GM18517 (cell line): ENCODE measurements around the gene NDUFS6.

Experiments
- ATAC-seq: cut with Tn5 transposase; IDR thresholded peaks from one replicate; pipeline ENCODE4 v1.9.1; 2021; ENCODE audit warnings: mild to moderate bottlenecking, moderate library complexity; ENCODE audit not compliant: unreplicated experiment

Gene NDUFS6

DNA sequence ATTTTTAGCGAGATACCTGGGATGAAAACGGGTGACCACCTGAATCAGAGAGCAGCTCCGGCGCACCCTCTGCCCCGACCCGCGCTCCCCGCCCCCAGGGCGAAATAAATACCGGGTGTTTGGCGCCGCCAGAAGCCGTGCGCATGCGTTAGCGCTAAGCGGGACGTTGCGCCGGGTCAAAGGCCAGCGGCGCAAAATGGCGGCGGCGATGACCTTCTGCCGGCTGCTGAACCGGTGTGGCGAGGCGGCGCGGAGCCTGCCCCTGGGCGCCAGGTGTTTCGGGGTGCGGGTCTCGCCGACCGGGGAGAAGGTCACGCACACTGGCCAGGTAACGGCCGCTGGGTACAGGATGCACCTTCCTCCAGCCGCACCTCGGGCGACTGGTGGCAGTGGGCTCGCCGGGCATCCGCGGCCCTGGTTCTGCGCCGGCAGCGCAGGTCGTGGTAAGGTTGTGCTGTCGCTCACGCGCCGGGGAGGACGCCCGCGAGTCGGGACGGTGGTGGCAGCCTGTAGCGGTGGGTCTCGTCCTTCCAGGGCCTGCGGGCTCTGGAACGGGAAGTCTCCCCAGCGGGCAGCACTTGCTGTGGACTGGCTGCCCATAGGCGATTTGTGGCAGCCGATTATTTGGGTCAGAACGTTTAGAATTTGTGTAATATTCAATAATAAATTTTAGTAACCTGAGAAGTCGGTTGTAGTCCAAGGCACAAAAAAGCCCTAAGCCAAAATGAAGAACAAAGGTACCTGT is at the start of gene NDUFS6:
Gene NDUFS6 (plus strand): TSS at position 186 of the 745 bp plus-strand sequence. CDS start 11 bp downstream, at position 197.
- peak; percentile 59 for ATAC-seq

DNA sequence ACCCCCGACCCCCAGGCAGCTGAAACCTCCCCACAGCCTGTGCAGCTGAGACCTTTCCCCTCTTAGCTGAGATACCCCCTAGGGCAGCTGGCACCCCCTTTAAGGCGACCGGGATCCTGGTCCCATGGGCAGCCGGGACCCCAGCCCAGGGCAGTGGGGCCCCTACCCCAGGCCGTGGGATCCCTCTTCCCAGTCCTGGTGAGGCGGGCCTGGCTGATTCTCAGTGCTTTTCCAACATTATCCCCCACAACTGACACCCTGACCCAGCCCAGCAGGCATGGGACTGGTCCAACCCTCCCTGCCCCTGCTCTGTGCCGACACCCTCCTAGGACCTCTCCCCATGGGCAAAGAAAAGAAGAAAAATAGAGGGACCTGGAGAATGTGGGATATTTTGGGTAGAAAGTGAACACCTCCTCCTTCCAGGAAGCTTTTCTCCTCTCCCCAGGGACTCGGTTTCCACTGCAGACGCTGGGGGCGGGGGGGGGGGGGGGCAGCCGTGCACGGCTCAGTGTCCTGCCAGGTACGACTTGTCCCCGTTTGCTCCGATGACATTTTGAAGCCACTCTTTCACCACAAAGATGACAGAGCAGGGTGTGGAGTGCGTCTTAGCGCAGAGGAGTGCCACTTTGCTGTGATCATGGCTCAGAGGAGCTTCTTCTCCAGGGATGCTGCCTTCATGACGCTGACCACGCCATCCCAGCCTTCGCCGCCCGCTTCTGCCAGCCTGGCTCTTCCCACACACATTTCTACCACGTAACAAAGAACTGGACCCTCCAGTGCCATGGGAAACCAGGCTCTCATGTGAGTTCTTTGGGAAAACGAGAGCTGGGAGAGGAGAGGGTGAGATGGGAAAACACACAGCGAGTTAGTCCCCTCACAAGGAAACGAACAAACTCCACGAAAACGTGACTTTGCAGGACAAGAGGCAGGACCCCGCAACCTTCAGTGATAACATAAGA is 49.1 kb upstream of the NDUFS6 start:
- no peak for ATAC-seq

GRCh38 chr5:1752881-1753280 is 48.3 kb upstream of the NDUFS6 start:
- no peak for ATAC-seq

DNA sequence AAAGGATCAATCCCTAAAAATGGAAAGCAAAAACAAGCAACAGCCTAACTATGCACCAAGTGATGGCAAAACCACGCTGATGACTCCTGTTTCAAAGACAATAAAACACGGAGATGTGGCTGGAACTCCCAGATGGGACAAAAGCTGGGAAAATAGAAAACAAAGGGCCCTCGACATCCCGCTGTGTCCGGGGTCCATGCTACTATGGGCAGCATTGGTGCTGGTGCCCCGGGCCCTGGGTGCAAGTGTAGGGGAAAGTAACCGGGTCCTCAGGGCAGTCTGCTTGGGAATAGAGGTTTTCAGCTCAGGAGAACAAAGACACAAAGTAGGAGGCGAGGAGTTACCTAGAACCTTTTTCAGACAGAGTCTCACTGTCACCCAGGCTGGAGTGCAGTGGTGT is 47.7 kb upstream of the NDUFS6 start:
- no peak for ATAC-seq

- no peak for ATAC-seq
These were observed 46.5 kb upstream of the NDUFS6 start for GRCh38 chr5:1754531-1755220.

DNA sequence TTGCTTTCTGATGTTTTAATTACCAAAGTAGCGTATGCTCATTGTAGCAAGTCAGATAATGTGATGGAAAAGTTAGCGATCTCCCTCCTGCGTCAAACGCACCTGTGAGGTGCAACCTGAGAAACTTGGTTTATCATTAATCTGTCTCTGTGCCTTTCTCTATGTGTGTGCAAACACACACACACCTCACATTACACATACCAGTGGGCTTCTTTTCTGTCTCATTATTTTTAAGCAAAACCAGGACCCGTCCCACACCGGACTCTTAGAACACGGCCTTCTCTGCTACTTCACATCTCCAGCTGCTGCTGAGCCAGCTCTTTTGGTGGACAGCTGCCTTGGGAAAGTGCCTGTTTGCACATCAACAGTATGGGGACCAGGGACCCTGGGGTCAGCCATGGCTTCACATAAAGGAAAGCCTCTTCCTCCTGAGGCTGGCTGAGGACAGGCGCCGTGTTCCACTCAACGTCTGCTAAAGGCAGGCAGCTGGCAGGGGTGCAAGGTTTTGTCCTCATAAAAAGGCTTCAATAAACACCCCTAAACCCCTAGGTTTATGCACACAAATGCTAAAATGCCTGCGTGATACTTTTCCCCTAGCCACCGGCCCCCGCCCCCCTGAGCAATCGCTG is 45.8 kb upstream of the NDUFS6 start:
- no peak for ATAC-seq

DNA sequence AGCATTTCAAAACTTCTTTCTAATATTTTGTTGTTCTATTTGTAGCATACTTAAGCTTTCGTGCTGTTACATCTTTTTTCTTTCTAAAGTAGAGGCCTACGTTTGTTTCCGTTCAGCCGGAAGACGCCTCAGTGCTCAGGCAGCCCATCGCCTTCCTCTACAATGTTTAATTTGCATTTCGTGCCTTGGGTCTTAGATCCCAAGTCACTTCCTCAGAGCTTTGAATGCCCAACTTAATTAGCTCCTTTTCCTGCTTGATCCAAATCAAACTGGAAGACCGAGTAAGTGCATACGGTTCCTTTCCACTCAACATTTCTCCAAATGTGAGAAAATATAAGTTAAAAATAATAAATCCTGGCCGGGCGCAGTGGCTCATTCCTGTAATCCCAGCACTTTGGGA is 44.7 kb upstream of the NDUFS6 start:
- no peak for ATAC-seq

DNA sequence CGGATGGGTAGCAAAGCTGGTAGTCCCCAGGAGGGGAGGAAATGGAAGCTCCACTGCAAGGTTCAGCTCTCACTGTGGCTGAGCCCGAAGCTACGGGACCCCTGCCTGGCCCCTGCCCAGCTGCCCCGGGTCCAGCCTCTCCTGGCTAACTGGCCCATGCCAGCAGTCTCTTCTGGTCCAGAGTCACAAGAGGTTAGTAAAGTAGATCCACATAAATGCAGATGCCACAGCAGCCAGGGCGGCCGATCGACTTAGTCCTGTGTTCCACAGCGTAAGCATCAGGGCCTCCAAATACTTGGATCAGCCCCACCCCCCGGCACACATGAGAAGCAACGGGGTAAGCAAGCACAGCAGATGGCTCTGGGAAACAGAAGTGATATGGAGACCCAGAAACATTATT is 43.7 kb upstream of the NDUFS6 start:
- ATAC-seq = no peak

DNA sequence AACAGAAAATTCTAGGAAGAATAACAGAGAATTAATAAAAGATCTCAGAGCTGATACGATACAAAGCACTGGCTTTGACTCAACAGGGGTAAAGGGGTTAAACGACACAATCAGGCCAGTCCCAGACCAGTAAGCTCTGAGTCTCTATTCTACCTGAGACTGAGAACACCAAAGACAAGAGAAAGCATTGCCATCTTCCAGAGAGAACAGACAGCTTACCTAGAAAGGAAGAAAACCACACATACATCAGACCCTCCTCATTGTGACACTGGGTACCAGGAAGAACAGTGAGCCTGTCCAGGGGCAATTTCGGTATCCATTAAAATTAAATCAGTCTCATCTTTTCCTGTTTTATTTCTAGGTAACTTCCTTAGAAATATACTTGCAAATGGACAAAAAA is 42.6 kb upstream of the NDUFS6 start:
- ATAC-seq = no peak

GRCh38 chr5:1759378-1759970 is 41.7 kb upstream of the NDUFS6 start:
- no peak for ATAC-seq

DNA sequence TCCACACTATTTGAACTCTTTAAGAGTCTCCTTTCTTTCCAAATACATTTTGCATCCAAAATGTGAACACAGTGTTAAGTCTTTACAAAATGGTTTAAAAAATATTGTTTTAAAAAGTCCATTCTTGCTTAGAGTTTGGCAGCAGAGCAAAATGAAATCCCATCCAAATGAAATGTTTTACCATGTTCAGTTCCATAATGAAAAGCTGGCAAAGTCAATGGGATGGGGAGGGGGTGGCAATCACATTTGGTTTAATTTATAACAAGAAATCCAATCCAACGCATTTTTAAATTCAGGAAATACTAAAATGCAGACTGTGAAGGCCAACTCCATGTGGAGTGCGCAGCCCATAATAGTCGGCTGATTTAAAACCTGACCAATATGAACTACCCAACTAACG is 41.0 kb upstream of the NDUFS6 start:
- no peak for ATAC-seq

- no peak for ATAC-seq
These were observed 40.4 kb upstream of the NDUFS6 start for GRCh38 chr5:1760656-1761452.

- no peak for ATAC-seq
These were observed 39.8 kb upstream of the NDUFS6 start for GRCh38 chr5:1761453-1761755.

- ATAC-seq = no peak
These were observed 38.9 kb upstream of the NDUFS6 start for GRCh38 chr5:1762121-1762882.

GRCh38 chr5:1762883-1763547 is 38.2 kb upstream of the NDUFS6 start:
- ATAC-seq = no peak

DNA sequence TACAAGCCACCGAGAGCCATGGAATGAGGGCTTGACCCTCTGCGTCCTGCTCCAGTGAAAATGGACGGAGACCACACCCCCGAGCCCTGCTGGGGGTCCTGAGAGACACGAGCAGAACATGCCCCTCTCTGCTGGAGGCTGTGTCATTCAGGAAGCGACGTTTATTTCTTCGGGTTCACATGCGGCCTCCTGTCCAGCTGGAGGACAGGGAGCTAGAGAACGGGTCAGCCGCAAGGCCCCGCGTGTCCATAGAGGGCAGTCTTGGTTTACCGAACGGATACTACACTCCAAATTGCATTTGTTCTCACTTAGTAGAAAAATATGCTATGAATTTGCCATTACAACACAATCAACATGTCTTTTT is 37.7 kb upstream of the NDUFS6 start:
- ATAC-seq = no peak

GRCh38 chr5:1763960-1764605 is 37.1 kb upstream of the NDUFS6 start:
- no peak for ATAC-seq

- ATAC-seq = no peak
These were observed 36.6 kb upstream of the NDUFS6 start for GRCh38 chr5:1764606-1764960.
